HFFc6 (cell line): ENCODE measurements around the gene WNT1. TPM values are rescaled to one million over a fixed set of nuclear protein-coding genes. Genes with fewer than 3 reads are reported as not detected.

Source experiments
- DNase-seq: peaks from one replicate; pipeline ENCODE4 v3.0.0-alpha.2; 2018
- H3K27ac Mint-ChIP-seq: 2 replicates; pipeline ENCODE4 v1.8.0; 2020; ENCODE audit warnings: mild to moderate bottlenecking, mixed read lengths
- H3K27me3 Mint-ChIP-seq: 2 replicates; pipeline ENCODE4 v1.8.0; 2021; ENCODE audit warnings: mild to moderate bottlenecking, moderate library complexity, mixed read lengths; ENCODE audit not compliant: insufficient read depth
- H3K36me3 Mint-ChIP-seq: 2 replicates; pipeline ENCODE4 v1.8.0; 2021; ENCODE audit warnings: low read depth, mixed read lengths
- H3K4me1 Mint-ChIP-seq: 2 replicates; pipeline ENCODE4 v1.8.0; 2020; ENCODE audit warnings: low read depth, mixed read lengths
- H3K4me3 Mint-ChIP-seq: 2 replicates; pipeline ENCODE4 v1.8.0; 2020; ENCODE audit warnings: mild to moderate bottlenecking, moderate library complexity, mixed read lengths
- H3K9me3 Mint-ChIP-seq: 2 replicates; pipeline ENCODE4 v1.8.0; 2020; ENCODE audit warnings: mild to moderate bottlenecking, mixed read lengths
- total RNA-seq, 6 experiments: library from RNA; stranded (reverse); fragmentation: NEBNext Ultra II Directional; extraction: Animal tissue kit (Norgen Biotek cat#: 25700); gene quantifications; 2 replicates in 1 of 6; 3 replicates in 5 of 6; pipeline ENCODE4 v1.2.3, GENCODE V29; 2021
- TF ChIP-seq, protein P1 (sequence below): fragments of 200-600 bp; sonication (generic); IDR thresholded peaks from 2 replicates; pipeline ENCODE4 v1.5.0; 2021; ENCODE audit warnings: antibody characterized with exemption, mild to moderate bottlenecking

WNT1 gene
- total RNA-seq, 6 experiments from 2014 or later, result not detected

- Mint-ChIP-seq H3K27me3 (peaks cover 46% of the 10 kb centered on the region), H3K36me3 (no peaks in the 10 kb centered on the region), H3K4me1 (peaks cover 22% of the 10 kb centered on the region), H3K9me3 (no peaks in the 10 kb centered on the region), H3K4me3 (no peak overlapping the region), H3K27ac (no peak overlapping the region)
- no peak for DNase-seq
- TF ChIP-seq, protein P1, sequence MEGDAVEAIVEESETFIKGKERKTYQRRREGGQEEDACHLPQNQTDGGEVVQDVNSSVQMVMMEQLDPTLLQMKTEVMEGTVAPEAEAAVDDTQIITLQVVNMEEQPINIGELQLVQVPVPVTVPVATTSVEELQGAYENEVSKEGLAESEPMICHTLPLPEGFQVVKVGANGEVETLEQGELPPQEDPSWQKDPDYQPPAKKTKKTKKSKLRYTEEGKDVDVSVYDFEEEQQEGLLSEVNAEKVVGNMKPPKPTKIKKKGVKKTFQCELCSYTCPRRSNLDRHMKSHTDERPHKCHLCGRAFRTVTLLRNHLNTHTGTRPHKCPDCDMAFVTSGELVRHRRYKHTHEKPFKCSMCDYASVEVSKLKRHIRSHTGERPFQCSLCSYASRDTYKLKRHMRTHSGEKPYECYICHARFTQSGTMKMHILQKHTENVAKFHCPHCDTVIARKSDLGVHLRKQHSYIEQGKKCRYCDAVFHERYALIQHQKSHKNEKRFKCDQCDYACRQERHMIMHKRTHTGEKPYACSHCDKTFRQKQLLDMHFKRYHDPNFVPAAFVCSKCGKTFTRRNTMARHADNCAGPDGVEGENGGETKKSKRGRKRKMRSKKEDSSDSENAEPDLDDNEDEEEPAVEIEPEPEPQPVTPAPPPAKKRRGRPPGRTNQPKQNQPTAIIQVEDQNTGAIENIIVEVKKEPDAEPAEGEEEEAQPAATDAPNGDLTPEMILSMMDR, result no peak
Observed at GRCh38 chr12:48991247-48992050, 13.3 kb downstream of the WNT1 start.

DNA sequence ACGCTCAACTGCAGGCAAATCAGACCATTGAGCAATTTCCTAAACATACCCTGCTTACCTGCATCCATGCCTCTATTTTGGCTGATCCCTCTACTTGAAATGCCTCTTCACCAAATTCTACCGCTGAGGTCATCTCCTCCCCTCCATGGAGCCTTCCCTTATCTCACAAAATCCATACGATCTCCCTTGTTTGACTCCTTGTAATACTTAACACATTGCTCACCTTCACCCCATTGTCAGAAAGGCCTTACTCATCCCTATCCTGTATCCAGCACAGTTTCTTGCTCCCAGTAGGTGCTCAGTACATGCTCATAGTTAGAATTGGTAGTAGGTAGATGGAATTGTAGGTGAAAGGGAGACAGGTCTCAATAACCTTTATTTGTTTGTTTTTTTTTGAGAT lies 15.7 kb downstream of the WNT1 start:
- TF ChIP-seq, protein P1, result no peak
- DNase-seq, result no peak
- H3K4me3 Mint-ChIP-seq, result no peak overlapping the region
- no peaks in the 10 kb centered on the region for H3K36me3 Mint-ChIP-seq
- H3K4me1 Mint-ChIP-seq, result peaks cover 22% of the 10 kb centered on the region
- no peak overlapping the region for H3K27ac Mint-ChIP-seq
- H3K27me3 Mint-ChIP-seq, result peaks cover 31% of the 10 kb centered on the region
- no peaks in the 10 kb centered on the region for H3K9me3 Mint-ChIP-seq

GRCh38 chr12:48994224-48995085 lies 16.3 kb downstream of the WNT1 start:
- no peak for DNase-seq
- Mint-ChIP-seq H3K27ac (no peak overlapping the region), H3K9me3 (no peaks in the 10 kb centered on the region), H3K36me3 (no peaks in the 10 kb centered on the region), H3K4me1 (peaks cover 24% of the 10 kb centered on the region), H3K27me3 (peaks cover 27% of the 10 kb centered on the region), H3K4me3 (no peak overlapping the region; the same call in 1 of the 2 replicates)
- TF ChIP-seq, protein P1, result no peak

DNA sequence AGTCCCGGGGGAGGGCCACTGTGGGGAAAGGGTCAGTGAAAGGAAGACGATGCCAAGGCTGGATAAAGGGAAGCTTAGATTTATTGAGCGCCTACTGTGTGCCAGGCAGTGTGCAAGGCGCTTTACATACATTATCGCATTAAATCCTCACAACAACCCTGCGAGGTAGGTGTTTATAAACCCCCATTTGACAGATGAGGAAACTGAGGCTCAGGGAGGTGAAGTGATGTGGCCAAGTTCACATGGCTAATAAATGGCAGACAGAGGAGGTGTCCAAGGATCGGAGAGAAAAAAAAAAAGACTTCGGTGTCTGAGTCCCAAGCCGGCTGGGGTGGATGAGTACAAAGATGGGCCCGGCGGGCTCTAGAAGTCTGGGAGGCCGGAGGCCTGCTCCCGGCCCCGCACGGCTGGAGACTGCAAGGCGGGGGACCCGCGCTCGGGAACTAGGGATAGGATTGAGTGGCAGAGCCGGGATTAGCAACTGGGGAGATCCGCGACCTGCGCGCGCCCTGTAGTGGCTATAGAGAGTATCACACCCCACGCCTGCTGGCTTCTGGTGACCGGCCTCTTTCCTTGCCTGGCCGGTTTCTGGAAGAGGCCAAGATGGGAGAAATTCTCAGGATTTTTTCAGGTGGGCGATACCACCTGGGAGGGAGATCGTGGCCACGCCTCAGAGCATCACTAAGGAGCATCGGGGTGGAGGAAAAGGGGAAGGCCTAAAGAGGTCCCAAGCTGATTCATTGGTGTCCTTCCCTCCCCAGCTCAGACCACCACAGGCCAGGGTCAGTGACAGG lies 17.2 kb downstream of the WNT1 start:
- peak; percentile 76 for DNase-seq
- peaks cover 22% of the 10 kb centered on the region for H3K27me3 Mint-ChIP-seq
- H3K9me3 Mint-ChIP-seq, result no peaks in the 10 kb centered on the region
- TF ChIP-seq, protein P1, result peak; percentile 87
- no peak overlapping the region for H3K27ac Mint-ChIP-seq
- H3K36me3 Mint-ChIP-seq, result no peaks in the 10 kb centered on the region
- H3K4me3 Mint-ChIP-seq, result peak overlapping the region; percentile 75
- H3K4me1 Mint-ChIP-seq, result peaks cover 32% of the 10 kb centered on the region
